Right ventricle myocardium superior (tissue), 1 donor: Measurements from ENCODE around the gene TSHB. TPM values are rescaled to one million over a fixed set of nuclear protein-coding genes. Genes with fewer than 3 reads are reported as not detected.

ENCODE experiments used
- ATAC-seq: fragments of 200-7000 bp; cut with Tn5 transposase; one replicate; pipeline ENCODE4 v1.9.1; 2020; ENCODE audit warnings: mild to moderate bottlenecking; ENCODE audit not compliant: poor library complexity
- DNase-seq: peaks from one replicate; pipeline ENCODE4 v3.0.0-alpha.2; 2020
- intact Hi-C: fragments of 100-400 bp; cut with DNase I; formaldehyde crosslinking; loops from one replicate; pipeline ENCODE4 v1.11.2; 2022
- total RNA-seq: library from RNA; stranded (reverse); fragmentation: NEBNext Ultra II Directional; extraction: Animal tissue kit (Norgen Biotek cat#: 25700); gene quantifications from one replicate; pipeline ENCODE4 v1.2.1, GENCODE V29; 2021
- donor health status: DM: no; HTN: yes; CAD: no; lungs with severe emphysema.

TSHB gene
- total RNA-seq, 1 donor from 2014 or later = not detected

DNA sequence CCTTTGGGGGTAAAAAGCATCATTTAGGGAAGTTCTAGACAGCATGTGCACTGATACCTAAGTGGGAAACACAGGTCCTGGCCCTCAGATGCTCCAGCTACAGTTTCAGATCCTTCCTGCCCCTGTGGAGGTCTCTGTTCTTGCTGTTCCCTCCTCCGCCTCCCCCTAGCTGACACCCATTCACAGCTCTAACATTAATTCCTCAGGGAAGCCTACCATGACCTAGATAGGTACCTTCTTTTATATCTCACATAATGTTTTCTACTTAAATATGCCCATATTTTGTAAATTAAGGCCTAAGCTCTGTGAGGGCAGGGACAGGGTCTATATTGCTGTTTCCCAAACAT lies 48.3 kb downstream of the TSHB start:
- ATAC-seq (no peak), DNase-seq (no peak)
- intact Hi-C loops = no loop called here

- intact Hi-C loops = no loop called here
- DNase-seq = no peak
- ATAC-seq = no peak
These were observed 49.1 kb downstream of the TSHB start for GRCh38 chr1:115078708-115079107.

DNA sequence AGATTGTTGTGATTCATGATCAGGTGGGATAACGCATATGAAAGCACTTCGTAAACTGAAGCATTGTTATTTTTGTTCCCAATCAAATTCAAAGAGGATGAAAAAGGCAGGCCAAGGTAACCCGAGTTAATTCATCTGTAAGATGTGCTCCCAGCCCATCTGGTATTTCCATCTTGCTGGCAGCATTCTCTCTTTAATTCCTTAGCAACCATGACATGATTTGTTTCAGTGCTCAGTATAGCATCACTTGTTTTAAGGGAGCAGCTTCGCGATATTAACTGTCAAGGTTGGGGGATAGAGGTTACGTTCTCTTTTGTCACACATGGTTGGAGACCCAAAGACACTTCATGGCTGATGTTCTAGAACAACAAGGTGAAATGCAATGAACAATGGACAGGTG lies 53.3 kb downstream of the TSHB start:
- intact Hi-C loops = no loop called here
- DNase-seq (no peak), ATAC-seq (no peak)

Other genes starting within 250 kb of the TSHB start
- 26.5 TPM for gene SIKE1, start 249.1 kb upstream of the TSHB start, total RNA-seq
- gene SYCP1, start 175.0 kb upstream of the TSHB start, total RNA-seq = not detected
- 12.2 TPM for gene TSPAN2, start 59.7 kb downstream of the TSHB start, total RNA-seq